Body of pancreas (tissue), 4 donors: Measurements from ENCODE around the gene INHA.

Experiments used
- CTCF ChIP-seq, 7 experiments: fragments of 450-650 bp in 4 of 7; fragments of 200-600 bp in 3 of 7; sonication (generic) in 3 of 7; IDR thresholded peaks; one replicate each; pipeline ENCODE4 v1.5.1; 2016 to 2019; ENCODE audit warnings: antibody characterized with exemption in 7 of 7
- POLR2A ChIP-seq, 3 donors: fragments of 450-650 bp; IDR thresholded peaks; one replicate each; pipeline ENCODE4 v1.6.1; 2016; ENCODE audit warnings: antibody characterized with exemption in 3 of 3, mild to moderate bottlenecking in 2 of 3

- TF ChIP-seq CTCF (IDR thresholded peaks at IDR 0.05), result no peak
- no peak for TF ChIP-seq POLR2A (IDR thresholded peaks at IDR 0.05)
Observed at GRCh38 chr2:219545295-219545942, 26.7 kb upstream of the INHA start.
